GM10847 (cell line): Measurements from ENCODE around the gene HTRA1.

Experiments used
- POLR2A ChIP-seq: IDR thresholded peaks from 2 replicates; pipeline ENCODE4 v1.6.1; 2011; ENCODE audit not compliant: insufficient read length; ENCODE audit errors: extremely low read depth

Gene HTRA1

GRCh38 chr10:122558452-122558851 lies 97.1 kb downstream of the HTRA1 start:
- no peak for TF ChIP-seq POLR2A

GRCh38 chr10:122559228-122559627 lies 97.9 kb downstream of the HTRA1 start:
- TF ChIP-seq POLR2A, result no peak

DNA sequence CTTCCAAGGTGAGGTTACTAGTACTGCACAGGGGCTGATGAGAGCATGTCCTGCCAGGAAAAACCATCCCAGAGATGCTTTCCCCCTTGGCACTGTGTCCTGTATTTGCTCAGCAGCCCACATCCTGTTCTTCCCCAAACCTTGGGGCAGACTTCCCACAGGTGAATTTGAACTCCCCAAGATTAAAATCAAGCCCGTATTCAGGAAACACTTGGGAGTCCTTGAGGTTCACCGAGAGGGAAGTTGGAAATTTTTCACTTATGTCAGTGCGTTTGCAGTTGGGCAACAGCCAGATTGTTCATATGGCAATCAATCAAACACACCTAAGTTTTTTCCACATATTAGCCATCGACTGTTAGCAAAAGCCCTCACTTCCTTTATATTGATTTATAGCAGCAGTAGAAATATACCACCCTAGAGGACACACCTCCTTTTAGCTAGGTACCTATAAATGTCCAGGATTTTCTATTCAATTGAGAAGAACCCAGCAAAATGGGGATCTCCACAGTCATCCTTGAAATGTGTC lies 99.0 kb downstream of the HTRA1 start, which contains the start of gene DMBT1:
DMBT1 (plus strand) TSS at position 476 of the 526 bp plus-strand sequence; CDS start at position 493, 17 bp downstream.
- TF ChIP-seq POLR2A, result no peak

- no peak for TF ChIP-seq POLR2A
These were observed 99.9 kb downstream of the HTRA1 start for GRCh38 chr10:122561212-122561611.

- no peak for TF ChIP-seq POLR2A
These were observed 100.4 kb downstream of the HTRA1 start for GRCh38 chr10:122561792-122562191.
